ENCODE data around the gene LACTB.

- TF ChIP-seq CTCF (IDR thresholded peaks at IDR 0.05; ENCODE audit: insufficient read depth, low read length, poor library complexity, severe bottlenecking) (no peak), EZH2phosphoT487 (conservative IDR thresholded peaks at IDR 0.05; ENCODE audit: low read length) (no peak)
Measured at GRCh38 chr15:63086271-63086670, 35.4 kb upstream of the LACTB start.

All from SU-DHL-6 (cell line).